GM19438 (cell line): ENCODE results near the gene IVL.

Source experiments
- ATAC-seq: cut with Tn5 transposase; IDR thresholded peaks from one replicate; pipeline ENCODE4 v1.9.1; 2021; ENCODE audit warnings: low read depth; ENCODE audit not compliant: unreplicated experiment

IVL gene

GRCh38 chr1:152886758-152887409 is 21.5 kb upstream of the IVL start:
- ATAC-seq, result no peak

GRCh38 chr1:152888126-152888525 is 20.2 kb upstream of the IVL start:
- ATAC-seq, result no peak

GRCh38 chr1:152899027-152899426 is 9.3 kb upstream of the IVL start:
- ATAC-seq, result no peak

- ATAC-seq, result no peak
These were observed 8.5 kb upstream of the IVL start for GRCh38 chr1:152899883-152900282.

GRCh38 chr1:152901631-152902030 is 6.7 kb upstream of the IVL start:
- ATAC-seq, result no peak

- no peak for ATAC-seq
These were observed 5.7 kb upstream of the IVL start for GRCh38 chr1:152902636-152903035.

- ATAC-seq, result no peak
These were observed 3.5 kb upstream of the IVL start for GRCh38 chr1:152904688-152905440.

- ATAC-seq, result no peak
These were observed 2.3 kb upstream of the IVL start for GRCh38 chr1:152906023-152906565.

- ATAC-seq, result no peak
These were observed 860 bp downstream of the IVL start for GRCh38 chr1:152909206-152909605.

- ATAC-seq, result no peak
These were observed 4.1 kb downstream of the IVL start for GRCh38 chr1:152912471-152912870.

GRCh38 chr1:152912900-152913299 is 4.6 kb downstream of the IVL start:
- no peak for ATAC-seq

GRCh38 chr1:152917794-152918193 is 9.4 kb downstream of the IVL start:
- ATAC-seq, result no peak

GRCh38 chr1:152919071-152919470 is 10.7 kb downstream of the IVL start:
- ATAC-seq, result no peak

GRCh38 chr1:152924191-152924590 is 15.8 kb downstream of the IVL start:
- no peak for ATAC-seq

- no peak for ATAC-seq
These were observed 17.7 kb downstream of the IVL start for GRCh38 chr1:152926091-152926490.

GRCh38 chr1:152928671-152929070 is 20.3 kb downstream of the IVL start:
- no peak for ATAC-seq

GRCh38 chr1:152932170-152932811 is 23.9 kb downstream of the IVL start:
- ATAC-seq, result no peak

- no peak for ATAC-seq
These were observed 24.9 kb downstream of the IVL start for GRCh38 chr1:152933196-152933595.

GRCh38 chr1:152940614-152941013 is 32.3 kb downstream of the IVL start:
- no peak for ATAC-seq

GRCh38 chr1:152941037-152941711 is 32.8 kb downstream of the IVL start:
- ATAC-seq, result no peak

- no peak for ATAC-seq
These were observed 33.8 kb downstream of the IVL start for GRCh38 chr1:152942161-152942560.
